ENCODE data around the gene OR8G1.

Gene OR8G1

GRCh38 chr11:124240621-124241397, at the start of gene OR8G1:
OR8G1 (plus strand) TSS chr11:124241095; CDS start chr11:124249676, 8,581 bp downstream.
- no peak for DNase-seq (ENCODE audit: low spot score)

- peak; percentile 6 for DNase-seq (ENCODE audit: low spot score)
These were observed 47.5 kb upstream of the OR8G1 start for GRCh38 chr11:124193221-124194010.

- DNase-seq (ENCODE audit: low spot score): peak; percentile 2
These were observed 46.4 kb upstream of the OR8G1 start for GRCh38 chr11:124194293-124195188.

GRCh38 chr11:124195189-124195734, 45.6 kb upstream of the OR8G1 start:
- DNase-seq (ENCODE audit: low spot score): peak; percentile 72

GRCh38 chr11:124197999-124198398, 42.9 kb upstream of the OR8G1 start:
- no peak for DNase-seq (ENCODE audit: low spot score)

GRCh38 chr11:124198897-124199296, 42.0 kb upstream of the OR8G1 start:
- no peak for DNase-seq (ENCODE audit: low spot score)

GRCh38 chr11:124199702-124200101, 41.2 kb upstream of the OR8G1 start:
- no peak for DNase-seq (ENCODE audit: low spot score)

- DNase-seq (ENCODE audit: low spot score): no peak
These were observed 40.2 kb upstream of the OR8G1 start for GRCh38 chr11:124200671-124201070.

- no peak for DNase-seq (ENCODE audit: low spot score)
These were observed 37.9 kb upstream of the OR8G1 start for GRCh38 chr11:124202951-124203350.

GRCh38 chr11:124204008-124204407, 36.9 kb upstream of the OR8G1 start:
- DNase-seq (ENCODE audit: low spot score): no peak

GRCh38 chr11:124207102-124207792, 33.6 kb upstream of the OR8G1 start:
- DNase-seq (ENCODE audit: low spot score): no peak

GRCh38 chr11:124209824-124210357, 31.0 kb upstream of the OR8G1 start:
- DNase-seq (ENCODE audit: low spot score): no peak

GRCh38 chr11:124210421-124210820, 30.5 kb upstream of the OR8G1 start:
- no peak for DNase-seq (ENCODE audit: low spot score)

GRCh38 chr11:124211321-124211720, 29.6 kb upstream of the OR8G1 start:
- no peak for DNase-seq (ENCODE audit: low spot score)

GRCh38 chr11:124214027-124214426, 26.9 kb upstream of the OR8G1 start:
- DNase-seq (ENCODE audit: low spot score): no peak

- no peak for DNase-seq (ENCODE audit: low spot score)
These were observed 21.8 kb upstream of the OR8G1 start for GRCh38 chr11:124219126-124219525.

GRCh38 chr11:124222407-124222806, 18.5 kb upstream of the OR8G1 start:
- no peak for DNase-seq (ENCODE audit: low spot score)

- peak; percentile 3 for DNase-seq (ENCODE audit: low spot score)
These were observed 16.1 kb upstream of the OR8G1 start for GRCh38 chr11:124224618-124225423.

GRCh38 chr11:124225471-124225870, 15.4 kb upstream of the OR8G1 start:
- no peak for DNase-seq (ENCODE audit: low spot score)

- DNase-seq (ENCODE audit: low spot score): no peak
These were observed 7.5 kb upstream of the OR8G1 start for GRCh38 chr11:124233376-124233775.
